GM12878 (cell line): ENCODE data around the gene TNFSF9. TPM values are rescaled to one million over a fixed set of nuclear protein-coding genes. Genes with fewer than 3 reads are reported as not detected.

Experiments
- CHD4 ChIP-seq: fragments of 200-600 bp; sonication (generic); IDR thresholded peaks from 2 replicates; pipeline ENCODE4 v1.6.1; 2016; ENCODE audit warnings: mild to moderate bottlenecking
- MTA2 ChIP-seq: fragments of 450-650 bp; IDR thresholded peaks from 2 replicates; pipeline ENCODE4 v1.6.1; 2016; ENCODE audit warnings: low read depth, mild to moderate bottlenecking, moderate library complexity
- NBN ChIP-seq: fragments of 450-650 bp; IDR thresholded peaks from 2 replicates; pipeline ENCODE4 v1.6.1; 2016
- PML ChIP-seq: IDR thresholded peaks from 2 replicates; pipeline ENCODE4 v1.6.1; 2012; ENCODE audit warnings: low read length, inconsistent platforms
- SREBF1 ChIP-seq: IDR thresholded peaks from 2 replicates; pipeline ENCODE4 v1.6.1; 2012; ENCODE audit warnings: mild to moderate bottlenecking, low read length
- SREBF2 ChIP-seq: IDR thresholded peaks from 2 replicates; pipeline ENCODE4 v1.6.1; 2012; ENCODE audit warnings: mild to moderate bottlenecking, low read length
- polyA plus RNA-seq, 11 experiments: library from polyadenylated mRNA; depleted of rRNA in 4 of 11; unstranded in 6 of 11; stranded (reverse) in 5 of 11; fragments of >200 nt; fragmentation: Nextera tagmentation in 4 of 11; fragmentation: Illumina TruSeq in 1 of 11; extraction: Ambion mirVana in 4 of 11; extraction: Trizol in 1 of 11; gene quantifications; 1 replicate in 1 of 11; 2 replicates in 10 of 11; pipeline versions ENCODE4 v1.2.1 to v1.2.3, GENCODE V29; 2011 to 2016; ENCODE audit warnings: inconsistent platforms in 2 of 11, missing spikeins in 2 of 11, low read depth in 1 of 11
- total RNA-seq, 4 experiments: library from RNA; depleted of rRNA in 3 of 4; stranded (reverse); fragments of >200 nt in 3 of 4; fragmentation: Illumina TruSeq in 1 of 4; extraction: Trizol in 1 of 4; gene quantifications; 2 replicates each; pipeline versions ENCODE4 v1.2.1 to v1.2.3, GENCODE V29; 2013 to 2021
- TF ChIP-seq, protein P1 (sequence below): IDR thresholded peaks from 2 replicates; pipeline ENCODE4 v1.6.1; 2012; ENCODE audit warnings: low read depth, low read length, improper control_type of control experiment
- TF ChIP-seq, protein P2 (sequence below): IDR thresholded peaks from 2 replicates; pipeline ENCODE4 v1.6.1; 2012; ENCODE audit warnings: improper control_type of control experiment, low read depth, low read length; ENCODE audit not compliant: insufficient replicate concordance
- TF ChIP-seq, protein P3 (sequence below): IDR thresholded peaks from 2 replicates; pipeline ENCODE4 v1.6.1; 2012; ENCODE audit warnings: low read depth, low read length, improper control_type of control experiment
- TF ChIP-seq, protein P4 (sequence below): fragments of 450-650 bp; IDR thresholded peaks from 2 replicates; pipeline ENCODE4 v1.6.1; 2017; ENCODE audit warnings: mild to moderate bottlenecking, moderate library complexity
- TF ChIP-seq, protein P5 (sequence below): fragments of 150-350 bp; IDR thresholded peaks from 2 replicates; pipeline ENCODE4 v1.6.1; 2014; ENCODE audit warnings: mild to moderate bottlenecking, low read depth, low read length
- TF ChIP-seq, protein P6 (sequence below): fragments of 450-650 bp; IDR thresholded peaks from 2 replicates; pipeline ENCODE4 v1.6.1; 2017; ENCODE audit warnings: mild to moderate bottlenecking, low read depth, inconsistent platforms; ENCODE audit not compliant: poor library complexity, severe bottlenecking

Gene TNFSF9
- total and polyA plus RNA-seq, 10 of the 15 experiments (the other 5 are each of a cell fraction or from before 2014, with no cell fraction given): 6.2 to 75.3 (median 22.1) TPM

DNA sequence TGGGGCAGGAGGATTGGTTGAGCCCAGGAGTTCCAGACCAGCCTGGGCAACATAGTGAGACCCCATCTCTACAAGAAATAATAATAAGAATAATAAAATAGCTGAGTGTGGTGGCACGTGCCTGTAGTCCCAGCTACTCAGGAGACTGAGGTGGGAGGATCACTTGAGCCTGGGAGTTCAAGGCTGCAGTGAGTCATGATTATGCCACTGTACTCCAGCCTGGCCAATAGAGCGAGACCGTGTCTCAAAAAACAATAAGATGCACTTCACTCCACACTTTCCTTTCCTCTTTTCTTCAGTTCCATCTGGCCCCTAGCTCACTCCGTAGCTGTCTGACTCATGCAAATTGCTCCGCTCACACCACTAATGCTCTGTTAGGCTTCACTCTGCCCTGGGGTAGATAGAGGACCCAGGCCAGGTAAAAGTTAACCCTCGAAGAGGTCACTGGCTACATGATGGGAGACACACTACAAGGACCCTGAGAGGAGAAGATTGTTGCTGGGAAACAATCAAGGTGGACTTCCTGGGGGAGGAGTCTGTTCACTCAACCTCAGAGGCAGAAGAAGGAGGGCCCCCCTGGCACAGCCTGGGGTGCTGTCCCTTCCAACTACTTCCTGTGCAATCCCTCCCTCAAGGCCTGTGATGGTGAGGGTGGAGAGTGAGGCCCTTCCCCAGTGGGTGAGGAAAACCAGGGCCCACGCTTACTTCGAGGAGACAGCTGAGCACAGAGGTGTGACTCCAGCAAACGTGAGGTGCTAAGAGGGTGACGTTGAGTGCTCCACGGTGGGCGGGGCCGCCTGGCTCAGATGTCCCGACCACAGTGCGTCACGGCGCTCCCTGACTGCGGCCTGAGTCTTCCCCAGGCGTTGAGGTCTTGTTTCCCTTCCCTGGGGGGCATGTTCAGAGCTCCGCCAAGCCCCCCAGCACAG lies 8.8 kb upstream of the TNFSF9 start (continued):
- TF ChIP-seq, protein P1, sequence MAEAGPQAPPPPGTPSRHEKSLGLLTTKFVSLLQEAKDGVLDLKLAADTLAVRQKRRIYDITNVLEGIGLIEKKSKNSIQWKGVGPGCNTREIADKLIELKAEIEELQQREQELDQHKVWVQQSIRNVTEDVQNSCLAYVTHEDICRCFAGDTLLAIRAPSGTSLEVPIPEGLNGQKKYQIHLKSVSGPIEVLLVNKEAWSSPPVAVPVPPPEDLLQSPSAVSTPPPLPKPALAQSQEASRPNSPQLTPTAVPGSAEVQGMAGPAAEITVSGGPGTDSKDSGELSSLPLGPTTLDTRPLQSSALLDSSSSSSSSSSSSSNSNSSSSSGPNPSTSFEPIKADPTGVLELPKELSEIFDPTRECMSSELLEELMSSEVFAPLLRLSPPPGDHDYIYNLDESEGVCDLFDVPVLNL: no peak
- TF ChIP-seq MTA2: peak; percentile 69
- TF ChIP-seq, protein P2, sequence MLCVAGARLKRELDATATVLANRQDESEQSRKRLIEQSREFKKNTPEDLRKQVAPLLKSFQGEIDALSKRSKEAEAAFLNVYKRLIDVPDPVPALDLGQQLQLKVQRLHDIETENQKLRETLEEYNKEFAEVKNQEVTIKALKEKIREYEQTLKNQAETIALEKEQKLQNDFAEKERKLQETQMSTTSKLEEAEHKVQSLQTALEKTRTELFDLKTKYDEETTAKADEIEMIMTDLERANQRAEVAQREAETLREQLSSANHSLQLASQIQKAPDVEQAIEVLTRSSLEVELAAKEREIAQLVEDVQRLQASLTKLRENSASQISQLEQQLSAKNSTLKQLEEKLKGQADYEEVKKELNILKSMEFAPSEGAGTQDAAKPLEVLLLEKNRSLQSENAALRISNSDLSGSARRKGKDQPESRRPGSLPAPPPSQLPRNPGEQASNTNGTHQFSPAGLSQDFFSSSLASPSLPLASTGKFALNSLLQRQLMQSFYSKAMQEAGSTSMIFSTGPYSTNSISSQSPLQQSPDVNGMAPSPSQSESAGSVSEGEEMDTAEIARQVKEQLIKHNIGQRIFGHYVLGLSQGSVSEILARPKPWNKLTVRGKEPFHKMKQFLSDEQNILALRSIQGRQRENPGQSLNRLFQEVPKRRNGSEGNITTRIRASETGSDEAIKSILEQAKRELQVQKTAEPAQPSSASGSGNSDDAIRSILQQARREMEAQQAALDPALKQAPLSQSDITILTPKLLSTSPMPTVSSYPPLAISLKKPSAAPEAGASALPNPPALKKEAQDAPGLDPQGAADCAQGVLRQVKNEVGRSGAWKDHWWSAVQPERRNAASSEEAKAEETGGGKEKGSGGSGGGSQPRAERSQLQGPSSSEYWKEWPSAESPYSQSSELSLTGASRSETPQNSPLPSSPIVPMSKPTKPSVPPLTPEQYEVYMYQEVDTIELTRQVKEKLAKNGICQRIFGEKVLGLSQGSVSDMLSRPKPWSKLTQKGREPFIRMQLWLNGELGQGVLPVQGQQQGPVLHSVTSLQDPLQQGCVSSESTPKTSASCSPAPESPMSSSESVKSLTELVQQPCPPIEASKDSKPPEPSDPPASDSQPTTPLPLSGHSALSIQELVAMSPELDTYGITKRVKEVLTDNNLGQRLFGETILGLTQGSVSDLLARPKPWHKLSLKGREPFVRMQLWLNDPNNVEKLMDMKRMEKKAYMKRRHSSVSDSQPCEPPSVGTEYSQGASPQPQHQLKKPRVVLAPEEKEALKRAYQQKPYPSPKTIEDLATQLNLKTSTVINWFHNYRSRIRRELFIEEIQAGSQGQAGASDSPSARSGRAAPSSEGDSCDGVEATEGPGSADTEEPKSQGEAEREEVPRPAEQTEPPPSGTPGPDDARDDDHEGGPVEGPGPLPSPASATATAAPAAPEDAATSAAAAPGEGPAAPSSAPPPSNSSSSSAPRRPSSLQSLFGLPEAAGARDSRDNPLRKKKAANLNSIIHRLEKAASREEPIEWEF: no peak
- TF ChIP-seq, protein P3, sequence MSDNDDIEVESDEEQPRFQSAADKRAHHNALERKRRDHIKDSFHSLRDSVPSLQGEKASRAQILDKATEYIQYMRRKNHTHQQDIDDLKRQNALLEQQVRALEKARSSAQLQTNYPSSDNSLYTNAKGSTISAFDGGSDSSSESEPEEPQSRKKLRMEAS: peak; percentile 79; the same call in 1 of the 2 replicates
- no peak for TF ChIP-seq PML
- no peak for TF ChIP-seq CHD4
- TF ChIP-seq, protein P4, sequence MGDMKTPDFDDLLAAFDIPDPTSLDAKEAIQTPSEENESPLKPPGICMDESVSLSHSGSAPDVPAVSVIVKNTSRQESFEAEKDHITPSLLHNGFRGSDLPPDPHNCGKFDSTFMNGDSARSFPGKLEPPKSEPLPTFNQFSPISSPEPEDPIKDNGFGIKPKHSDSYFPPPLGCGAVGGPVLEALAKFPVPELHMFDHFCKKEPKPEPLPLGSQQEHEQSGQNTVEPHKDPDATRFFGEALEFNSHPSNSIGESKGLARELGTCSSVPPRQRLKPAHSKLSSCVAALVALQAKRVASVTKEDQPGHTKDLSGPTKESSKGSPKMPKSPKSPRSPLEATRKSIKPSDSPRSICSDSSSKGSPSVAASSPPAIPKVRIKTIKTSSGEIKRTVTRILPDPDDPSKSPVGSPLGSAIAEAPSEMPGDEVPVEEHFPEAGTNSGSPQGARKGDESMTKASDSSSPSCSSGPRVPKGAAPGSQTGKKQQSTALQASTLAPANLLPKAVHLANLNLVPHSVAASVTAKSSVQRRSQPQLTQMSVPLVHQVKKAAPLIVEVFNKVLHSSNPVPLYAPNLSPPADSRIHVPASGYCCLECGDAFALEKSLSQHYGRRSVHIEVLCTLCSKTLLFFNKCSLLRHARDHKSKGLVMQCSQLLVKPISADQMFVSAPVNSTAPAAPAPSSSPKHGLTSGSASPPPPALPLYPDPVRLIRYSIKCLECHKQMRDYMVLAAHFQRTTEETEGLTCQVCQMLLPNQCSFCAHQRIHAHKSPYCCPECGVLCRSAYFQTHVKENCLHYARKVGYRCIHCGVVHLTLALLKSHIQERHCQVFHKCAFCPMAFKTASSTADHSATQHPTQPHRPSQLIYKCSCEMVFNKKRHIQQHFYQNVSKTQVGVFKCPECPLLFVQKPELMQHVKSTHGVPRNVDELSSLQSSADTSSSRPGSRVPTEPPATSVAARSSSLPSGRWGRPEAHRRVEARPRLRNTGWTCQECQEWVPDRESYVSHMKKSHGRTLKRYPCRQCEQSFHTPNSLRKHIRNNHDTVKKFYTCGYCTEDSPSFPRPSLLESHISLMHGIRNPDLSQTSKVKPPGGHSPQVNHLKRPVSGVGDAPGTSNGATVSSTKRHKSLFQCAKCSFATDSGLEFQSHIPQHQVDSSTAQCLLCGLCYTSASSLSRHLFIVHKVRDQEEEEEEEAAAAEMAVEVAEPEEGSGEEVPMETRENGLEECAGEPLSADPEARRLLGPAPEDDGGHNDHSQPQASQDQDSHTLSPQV: no peak
- TF ChIP-seq, protein P5, sequence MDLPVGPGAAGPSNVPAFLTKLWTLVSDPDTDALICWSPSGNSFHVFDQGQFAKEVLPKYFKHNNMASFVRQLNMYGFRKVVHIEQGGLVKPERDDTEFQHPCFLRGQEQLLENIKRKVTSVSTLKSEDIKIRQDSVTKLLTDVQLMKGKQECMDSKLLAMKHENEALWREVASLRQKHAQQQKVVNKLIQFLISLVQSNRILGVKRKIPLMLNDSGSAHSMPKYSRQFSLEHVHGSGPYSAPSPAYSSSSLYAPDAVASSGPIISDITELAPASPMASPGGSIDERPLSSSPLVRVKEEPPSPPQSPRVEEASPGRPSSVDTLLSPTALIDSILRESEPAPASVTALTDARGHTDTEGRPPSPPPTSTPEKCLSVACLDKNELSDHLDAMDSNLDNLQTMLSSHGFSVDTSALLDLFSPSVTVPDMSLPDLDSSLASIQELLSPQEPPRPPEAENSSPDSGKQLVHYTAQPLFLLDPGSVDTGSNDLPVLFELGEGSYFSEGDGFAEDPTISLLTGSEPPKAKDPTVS: no peak
- TF ChIP-seq, protein P6, sequence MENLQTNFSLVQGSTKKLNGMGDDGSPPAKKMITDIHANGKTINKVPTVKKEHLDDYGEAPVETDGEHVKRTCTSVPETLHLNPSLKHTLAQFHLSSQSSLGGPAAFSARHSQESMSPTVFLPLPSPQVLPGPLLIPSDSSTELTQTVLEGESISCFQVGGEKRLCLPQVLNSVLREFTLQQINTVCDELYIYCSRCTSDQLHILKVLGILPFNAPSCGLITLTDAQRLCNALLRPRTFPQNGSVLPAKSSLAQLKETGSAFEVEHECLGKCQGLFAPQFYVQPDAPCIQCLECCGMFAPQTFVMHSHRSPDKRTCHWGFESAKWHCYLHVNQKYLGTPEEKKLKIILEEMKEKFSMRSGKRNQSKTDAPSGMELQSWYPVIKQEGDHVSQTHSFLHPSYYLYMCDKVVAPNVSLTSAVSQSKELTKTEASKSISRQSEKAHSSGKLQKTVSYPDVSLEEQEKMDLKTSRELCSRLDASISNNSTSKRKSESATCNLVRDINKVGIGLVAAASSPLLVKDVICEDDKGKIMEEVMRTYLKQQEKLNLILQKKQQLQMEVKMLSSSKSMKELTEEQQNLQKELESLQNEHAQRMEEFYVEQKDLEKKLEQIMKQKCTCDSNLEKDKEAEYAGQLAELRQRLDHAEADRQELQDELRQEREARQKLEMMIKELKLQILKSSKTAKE: peak; percentile 69
- TF ChIP-seq SREBF2: no peak
- no peak for TF ChIP-seq SREBF1
- TF ChIP-seq NBN: peak; percentile 95
